Erythroblast (primary cell): Measurements from ENCODE around the gene COX4I2.
"Not testable (repeated sequence)": the region's sequence is repeated elsewhere in the genome, so short reads cannot be mapped to it uniquely, and the experiment has no call there.

ENCODE experiments used
- GATA1 ChIP-seq: IDR thresholded peaks from 2 replicates; pipeline ENCODE4 v1.6.1; 2011; ENCODE audit warnings: low read depth, mild to moderate bottlenecking, control low read depth, low read length, moderate library complexity
- POLR2A ChIP-seq: IDR thresholded peaks from 2 replicates; pipeline ENCODE4 v1.6.1; 2011; ENCODE audit warnings: mild to moderate bottlenecking, low read length

- not testable (repeated sequence) for TF ChIP-seq POLR2A, GATA1
Measured at GRCh38 chr20:31623123-31623505, 14.6 kb upstream of the COX4I2 start.
